Measurements from ENCODE around the gene TTC9.

DNA sequence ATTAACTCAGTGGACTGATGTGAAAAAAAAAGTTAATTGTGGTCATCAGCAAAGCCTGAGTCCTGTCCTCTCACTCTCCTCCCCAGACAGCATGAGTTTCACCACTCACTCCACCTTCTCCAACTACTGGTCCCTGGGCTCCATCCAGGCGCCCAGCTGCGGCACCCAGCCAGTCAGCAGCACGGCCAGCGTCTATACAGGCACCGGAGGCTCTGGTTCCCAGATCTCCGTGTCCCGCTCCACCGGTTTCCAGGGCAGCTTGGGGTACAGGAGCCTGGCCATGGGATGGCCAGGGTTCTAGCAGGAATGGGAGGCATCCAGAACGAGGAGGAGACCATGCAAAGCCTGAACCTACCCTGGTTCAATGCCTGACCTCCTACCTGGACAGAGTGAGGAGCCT is 47.3 kb upstream of the TTC9 start:
- TF ChIP-seq, protein P1, sequence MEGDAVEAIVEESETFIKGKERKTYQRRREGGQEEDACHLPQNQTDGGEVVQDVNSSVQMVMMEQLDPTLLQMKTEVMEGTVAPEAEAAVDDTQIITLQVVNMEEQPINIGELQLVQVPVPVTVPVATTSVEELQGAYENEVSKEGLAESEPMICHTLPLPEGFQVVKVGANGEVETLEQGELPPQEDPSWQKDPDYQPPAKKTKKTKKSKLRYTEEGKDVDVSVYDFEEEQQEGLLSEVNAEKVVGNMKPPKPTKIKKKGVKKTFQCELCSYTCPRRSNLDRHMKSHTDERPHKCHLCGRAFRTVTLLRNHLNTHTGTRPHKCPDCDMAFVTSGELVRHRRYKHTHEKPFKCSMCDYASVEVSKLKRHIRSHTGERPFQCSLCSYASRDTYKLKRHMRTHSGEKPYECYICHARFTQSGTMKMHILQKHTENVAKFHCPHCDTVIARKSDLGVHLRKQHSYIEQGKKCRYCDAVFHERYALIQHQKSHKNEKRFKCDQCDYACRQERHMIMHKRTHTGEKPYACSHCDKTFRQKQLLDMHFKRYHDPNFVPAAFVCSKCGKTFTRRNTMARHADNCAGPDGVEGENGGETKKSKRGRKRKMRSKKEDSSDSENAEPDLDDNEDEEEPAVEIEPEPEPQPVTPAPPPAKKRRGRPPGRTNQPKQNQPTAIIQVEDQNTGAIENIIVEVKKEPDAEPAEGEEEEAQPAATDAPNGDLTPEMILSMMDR (IDR thresholded peaks at IDR 0.05), result no peak
- no peak for TF ChIP-seq POLR2A (IDR thresholded peaks at IDR 0.05)
- no peak for TF ChIP-seq EP300 (IDR thresholded peaks at IDR 0.05)
- no peak for TF ChIP-seq POLR2AphosphoS5 (IDR thresholded peaks at IDR 0.05)

Data from upper lobe of left lung (tissue), 4 donors.